Liver (tissue), 9 donors: ENCODE measurements around the gene KCNQ1. TPM values are rescaled to one million over a fixed set of nuclear protein-coding genes. Genes with fewer than 3 reads are reported as not detected.
A peak's percentile ranks its signal among the peaks of the same experiment; 100 is the strongest.

Experiments used
- DNase-seq: peaks from one replicate; pipeline ENCODE4 v3.0.0-alpha.2; 2017; ENCODE audit warnings: low spot score
- H3K27ac ChIP-seq, 2 donors: one replicate each; pipeline ENCODE4 v1.7.0; 2013; ENCODE audit warnings: inconsistent platforms in 2 of 2, low read length in 2 of 2, control low read depth in 1 of 2, low read depth in 1 of 2, mild to moderate bottlenecking in 1 of 2
- H3K27me3 ChIP-seq, 4 donors: one replicate each; pipeline versions ENCODE4 v1.6.1 to v1.7.0; 2013; ENCODE audit warnings: low read length in 3 of 4, inconsistent platforms in 1 of 4, mild to moderate bottlenecking in 1 of 4, moderate library complexity in 1 of 4; ENCODE audit not compliant: control insufficient read depth in 4 of 4, insufficient read depth in 4 of 4
- H3K36me3 ChIP-seq, 4 donors: one replicate each; pipeline versions ENCODE4 v1.6.1 to v1.7.0; 2013; ENCODE audit warnings: low read length in 3 of 4, mild to moderate bottlenecking in 3 of 4, low read depth in 1 of 4, moderate library complexity in 1 of 4; ENCODE audit not compliant: control insufficient read depth in 4 of 4, insufficient read depth in 3 of 4
- H3K4me1 ChIP-seq, 4 donors: one replicate each; pipeline versions ENCODE4 v1.6.1 to v1.7.0; 2013; ENCODE audit warnings: low read length in 3 of 4, mild to moderate bottlenecking in 3 of 4, moderate library complexity in 1 of 4; ENCODE audit not compliant: control insufficient read depth in 4 of 4, insufficient read depth in 4 of 4
- H3K4me3 ChIP-seq, 3 donors: one replicate each; pipeline versions ENCODE4 v1.6.1 to v1.7.0; 2013; ENCODE audit warnings: low read length in 3 of 3, control low read depth in 1 of 3, low read depth in 1 of 3, mild to moderate bottlenecking in 1 of 3
- H3K9ac ChIP-seq, 2 donors: one replicate each; pipeline ENCODE4 v1.7.0; 2013; ENCODE audit warnings: low read length in 2 of 2, mild to moderate bottlenecking in 2 of 2, moderate library complexity in 2 of 2, control low read depth in 1 of 2, low read depth in 1 of 2
- H3K9me3 ChIP-seq, 4 donors: one replicate each; pipeline versions ENCODE4 v1.6.1 to v1.7.0; 2013; ENCODE audit warnings: low read length in 3 of 4; ENCODE audit not compliant: control insufficient read depth in 4 of 4
- EGR1 ChIP-seq, 2 donors: IDR thresholded peaks; 2 replicates each; pipeline ENCODE4 v1.6.1; 2016 to 2018; ENCODE audit warnings: antibody characterized with exemption in 2 of 2, low read depth in 2 of 2
- FOXA1 ChIP-seq: IDR thresholded peaks from 2 replicates; pipeline ENCODE4 v1.6.1; 2016; ENCODE audit warnings: antibody characterized with exemption
- FOXA2 ChIP-seq: IDR thresholded peaks from 2 replicates; pipeline ENCODE4 v1.6.1; 2016; ENCODE audit warnings: antibody characterized with exemption
- GABPA ChIP-seq, 2 donors: IDR thresholded peaks in 1 of 2; conservative IDR thresholded peaks in 1 of 2; 2 replicates each; pipeline ENCODE4 v1.6.1; 2016; ENCODE audit warnings: antibody characterized with exemption in 2 of 2, mild to moderate bottlenecking in 1 of 2, moderate library complexity in 1 of 2
- HNF4A ChIP-seq, 2 donors: conservative IDR thresholded peaks; 2 replicates each; pipeline ENCODE4 v1.6.1; 2016; ENCODE audit warnings: antibody characterized with exemption in 2 of 2, mild to moderate bottlenecking in 2 of 2
- HNF4G ChIP-seq: IDR thresholded peaks from 2 replicates; pipeline ENCODE4 v1.6.1; 2016; ENCODE audit warnings: antibody characterized with exemption
- JUND ChIP-seq, 2 donors: IDR thresholded peaks; 2 replicates each; pipeline ENCODE4 v1.6.1; 2016; ENCODE audit warnings: antibody characterized with exemption in 2 of 2
- MAX ChIP-seq: IDR thresholded peaks from 2 replicates; pipeline ENCODE4 v1.6.1; 2016; ENCODE audit warnings: antibody characterized with exemption
- NR2F2 ChIP-seq: IDR thresholded peaks from 2 replicates; pipeline ENCODE4 v1.6.1; 2016; ENCODE audit warnings: antibody characterized with exemption
- RAD21 ChIP-seq, 2 donors: IDR thresholded peaks; 2 replicates each; pipeline ENCODE4 v1.6.1; 2016; ENCODE audit warnings: antibody characterized with exemption in 2 of 2, mild to moderate bottlenecking in 2 of 2
- REST ChIP-seq: IDR thresholded peaks from 2 replicates; pipeline ENCODE4 v1.6.1; 2016; ENCODE audit warnings: antibody characterized with exemption, mild to moderate bottlenecking
- RXRA ChIP-seq, 2 donors: IDR thresholded peaks; 2 replicates each; pipeline ENCODE4 v1.6.1; 2017 to 2018; ENCODE audit warnings: antibody characterized with exemption in 2 of 2, mild to moderate bottlenecking in 1 of 2
- SP1 ChIP-seq: IDR thresholded peaks from 2 replicates; pipeline ENCODE4 v1.6.1; 2018; ENCODE audit warnings: antibody characterized with exemption, mild to moderate bottlenecking
- TAF1 ChIP-seq: conservative IDR thresholded peaks from 2 replicates; pipeline ENCODE4 v1.6.1; 2016; ENCODE audit warnings: antibody characterized with exemption, mild to moderate bottlenecking
- YY1 ChIP-seq: IDR thresholded peaks from 2 replicates; pipeline ENCODE4 v1.6.1; 2016; ENCODE audit warnings: antibody characterized with exemption, mild to moderate bottlenecking
- ZBTB33 ChIP-seq: IDR thresholded peaks from 2 replicates; pipeline ENCODE4 v1.6.1; 2016; ENCODE audit warnings: antibody characterized with exemption
- WGBS: extraction: QIAGEN DNeasy Blood & Tissue Kit; methylation state at CpG from one replicate; pipeline ENCODE4 v1.1.7; 2013; 5-methylcytosine and 5-hydroxymethylcytosine counted together
- polyA plus RNA-seq, 2 donors: library from polyadenylated mRNA; stranded (reverse) in 1 of 2; unstranded in 1 of 2; fragments of 200-250 nt in 1 of 2; fragments of >200 nt in 1 of 2; fragmentation: Nextera tagmentation in 1 of 2; extraction: Ambion mirVana in 1 of 2; gene quantifications; one replicate each; pipeline versions ENCODE4 v1.2.1 to v1.2.3, GENCODE V29; 2013 to 2015
- total RNA-seq, 2 donors: library from RNA; depleted of rRNA; stranded (reverse); fragments of >200 nt; gene quantifications; one replicate each; pipeline ENCODE4 v1.2.3, GENCODE V29; 2014
- TF ChIP-seq, protein P1 (sequence below): fragments of 150-350 bp; IDR thresholded peaks from 2 replicates; pipeline ENCODE4 v1.5.1; 2017; ENCODE audit warnings: improper control_type of control experiment, low read depth, low read length; ENCODE audit not compliant: missing input control
- donor health status: healthy.
- donor health status: healthy.
- donor health status: healthy.
- donor health status: healthy.
- donor health status: healthy.

KCNQ1 gene
- total and polyA plus RNA-seq, 4 donors = 0.31 to 2.2 (median 1.5) TPM

GRCh38 chr11:2519862-2520735, 75.3 kb downstream of the KCNQ1 start:
- H3K27ac ChIP-seq = no peak overlapping the region
- no peaks in the 10 kb centered on the region for H3K27me3 ChIP-seq
- H3K4me3 ChIP-seq = no peak overlapping the region
- H3K4me1 ChIP-seq = no peaks in the 10 kb centered on the region
- 81% methylated on average over 24 of the region's 24 CpGs for WGBS
- H3K36me3 ChIP-seq = peaks cover 0 to 2% (median 0%) of the 10 kb centered on the region in 4 donors
- peak; percentile 30 for DNase-seq
- H3K9me3 ChIP-seq = no peaks in the 10 kb centered on the region
- TF ChIP-seq, protein P1, sequence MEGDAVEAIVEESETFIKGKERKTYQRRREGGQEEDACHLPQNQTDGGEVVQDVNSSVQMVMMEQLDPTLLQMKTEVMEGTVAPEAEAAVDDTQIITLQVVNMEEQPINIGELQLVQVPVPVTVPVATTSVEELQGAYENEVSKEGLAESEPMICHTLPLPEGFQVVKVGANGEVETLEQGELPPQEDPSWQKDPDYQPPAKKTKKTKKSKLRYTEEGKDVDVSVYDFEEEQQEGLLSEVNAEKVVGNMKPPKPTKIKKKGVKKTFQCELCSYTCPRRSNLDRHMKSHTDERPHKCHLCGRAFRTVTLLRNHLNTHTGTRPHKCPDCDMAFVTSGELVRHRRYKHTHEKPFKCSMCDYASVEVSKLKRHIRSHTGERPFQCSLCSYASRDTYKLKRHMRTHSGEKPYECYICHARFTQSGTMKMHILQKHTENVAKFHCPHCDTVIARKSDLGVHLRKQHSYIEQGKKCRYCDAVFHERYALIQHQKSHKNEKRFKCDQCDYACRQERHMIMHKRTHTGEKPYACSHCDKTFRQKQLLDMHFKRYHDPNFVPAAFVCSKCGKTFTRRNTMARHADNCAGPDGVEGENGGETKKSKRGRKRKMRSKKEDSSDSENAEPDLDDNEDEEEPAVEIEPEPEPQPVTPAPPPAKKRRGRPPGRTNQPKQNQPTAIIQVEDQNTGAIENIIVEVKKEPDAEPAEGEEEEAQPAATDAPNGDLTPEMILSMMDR = no peak
- TF ChIP-seq ZBTB33 (no peak), YY1 (no peak), SP1 (no peak), HNF4A (conservative IDR thresholded peaks at IDR 0.05) (no peak), HNF4G (no peak), FOXA2 (no peak), RXRA (IDR thresholded peaks at IDR 0.05) (no peak)
- H3K9ac ChIP-seq = no peak overlapping the region

- no peaks in the 10 kb centered on the region for H3K4me1 ChIP-seq
- H3K9ac ChIP-seq = no peak overlapping the region
- no peak overlapping the region for H3K4me3 ChIP-seq
- H3K9me3 ChIP-seq = no peaks in the 10 kb centered on the region
- H3K27me3 ChIP-seq = no peaks in the 10 kb centered on the region
- H3K27ac ChIP-seq = no peak overlapping the region
- TF ChIP-seq MAX = no peak
- TF ChIP-seq JUND (IDR thresholded peaks at IDR 0.05) = no peak
- no peak for TF ChIP-seq GABPA (IDR thresholded peaks at IDR 0.05 in 1 of 2, conservative IDR thresholded peaks at IDR 0.05 in 1 of 2)
- no peak for TF ChIP-seq NR2F2
- no peak for TF ChIP-seq FOXA1
- no peak for TF ChIP-seq FOXA2
- TF ChIP-seq TAF1 = no peak
- no peak for TF ChIP-seq RAD21 (IDR thresholded peaks at IDR 0.05)
- TF ChIP-seq RXRA (IDR thresholded peaks at IDR 0.05) = no peak
- TF ChIP-seq REST = no peak
- TF ChIP-seq ZBTB33 = no peak
- no peak for TF ChIP-seq EGR1 (IDR thresholded peaks at IDR 0.05; ENCODE audit: low read depth in 2 of 2)
- TF ChIP-seq SP1 = no peak
- no peak for TF ChIP-seq HNF4A (conservative IDR thresholded peaks at IDR 0.05)
- peaks cover 0 to 2% (median 0%) of the 10 kb centered on the region in 4 donors for H3K36me3 ChIP-seq
- WGBS = 76% methylated on average over 7 of the region's 7 CpGs
- no peak for DNase-seq
Observed at GRCh38 chr11:2520736-2521035, 75.9 kb downstream of the KCNQ1 start.
